ENCODE data around the gene KMT2D. TPM values are rescaled to one million over a fixed set of nuclear protein-coding genes. Genes with fewer than 3 reads are reported as not detected.

KMT2D gene, protein sequence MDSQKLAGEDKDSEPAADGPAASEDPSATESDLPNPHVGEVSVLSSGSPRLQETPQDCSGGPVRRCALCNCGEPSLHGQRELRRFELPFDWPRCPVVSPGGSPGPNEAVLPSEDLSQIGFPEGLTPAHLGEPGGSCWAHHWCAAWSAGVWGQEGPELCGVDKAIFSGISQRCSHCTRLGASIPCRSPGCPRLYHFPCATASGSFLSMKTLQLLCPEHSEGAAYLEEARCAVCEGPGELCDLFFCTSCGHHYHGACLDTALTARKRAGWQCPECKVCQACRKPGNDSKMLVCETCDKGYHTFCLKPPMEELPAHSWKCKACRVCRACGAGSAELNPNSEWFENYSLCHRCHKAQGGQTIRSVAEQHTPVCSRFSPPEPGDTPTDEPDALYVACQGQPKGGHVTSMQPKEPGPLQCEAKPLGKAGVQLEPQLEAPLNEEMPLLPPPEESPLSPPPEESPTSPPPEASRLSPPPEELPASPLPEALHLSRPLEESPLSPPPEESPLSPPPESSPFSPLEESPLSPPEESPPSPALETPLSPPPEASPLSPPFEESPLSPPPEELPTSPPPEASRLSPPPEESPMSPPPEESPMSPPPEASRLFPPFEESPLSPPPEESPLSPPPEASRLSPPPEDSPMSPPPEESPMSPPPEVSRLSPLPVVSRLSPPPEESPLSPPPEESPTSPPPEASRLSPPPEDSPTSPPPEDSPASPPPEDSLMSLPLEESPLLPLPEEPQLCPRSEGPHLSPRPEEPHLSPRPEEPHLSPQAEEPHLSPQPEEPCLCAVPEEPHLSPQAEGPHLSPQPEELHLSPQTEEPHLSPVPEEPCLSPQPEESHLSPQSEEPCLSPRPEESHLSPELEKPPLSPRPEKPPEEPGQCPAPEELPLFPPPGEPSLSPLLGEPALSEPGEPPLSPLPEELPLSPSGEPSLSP (N-terminal part only)
- 10 to 100 TPM; 44.1 to 47.4 TPM for total RNA-seq
- long read RNA-seq, partial matches to known transcripts: 0 of 6 reads
- long read RNA-seq, other reads (novel, unspliced or antisense): 6 of 6 reads

DNA sequence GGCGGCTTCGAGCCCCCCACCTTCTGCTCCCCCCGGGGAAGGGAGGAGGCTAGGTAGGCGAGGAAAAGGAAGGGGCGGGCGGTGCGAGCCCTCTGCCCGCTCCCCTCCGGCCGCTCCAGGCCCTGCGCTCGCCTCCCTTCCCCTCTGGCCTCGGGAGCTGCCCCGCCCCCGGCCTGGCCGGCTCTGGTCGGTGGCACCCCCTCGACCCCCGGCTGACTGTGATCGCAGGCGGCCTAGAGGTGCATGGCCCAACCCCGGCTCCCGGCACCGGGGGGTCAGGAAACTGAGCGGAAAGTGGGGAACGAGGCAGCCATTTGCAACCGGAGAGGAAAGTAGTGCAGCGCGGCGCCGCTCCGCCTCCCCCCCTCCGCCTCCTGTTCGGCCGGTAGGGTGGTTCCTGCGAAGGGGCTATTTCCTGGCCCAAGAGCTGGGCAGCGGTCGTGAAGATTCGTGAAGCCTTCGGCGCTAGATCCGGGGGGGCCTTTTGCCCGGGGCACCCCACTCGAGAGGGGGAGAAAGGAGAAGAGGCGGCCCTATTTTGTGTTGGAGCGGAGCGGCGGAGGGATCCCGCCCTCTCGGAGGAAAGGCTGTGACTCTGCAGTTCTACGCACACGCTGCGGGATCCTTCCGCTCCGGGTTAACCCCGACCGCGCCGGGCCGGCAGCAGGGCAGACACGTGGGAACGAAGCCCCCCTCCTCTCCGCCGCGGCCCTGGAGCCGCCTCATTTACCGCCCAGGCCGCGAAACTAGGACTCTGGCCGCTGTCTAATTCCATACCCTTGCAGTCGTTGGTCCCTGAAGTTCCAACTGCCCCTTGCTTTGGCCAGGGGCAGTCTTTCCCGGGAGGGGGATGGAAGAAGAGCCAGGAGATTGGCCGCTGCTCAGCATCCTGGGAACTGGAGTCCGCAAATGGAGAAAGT lies at the start of gene KMT2D:
Gene KMT2D (minus strand): TSS at position 558 of the 920 bp plus-strand sequence. CDS start 5,470 bp downstream, outside the sequence.
- ATAC-seq (peak; percentile 84 to 86), DNase-seq (peak; percentile 94)
- intact Hi-C loops (cut with DNase I): loop anchor here (5.0 to 10.0 kb wide), 2 partner anchors 64 to 177 kb away; no protein-coding TSS in a partner anchor

DNA sequence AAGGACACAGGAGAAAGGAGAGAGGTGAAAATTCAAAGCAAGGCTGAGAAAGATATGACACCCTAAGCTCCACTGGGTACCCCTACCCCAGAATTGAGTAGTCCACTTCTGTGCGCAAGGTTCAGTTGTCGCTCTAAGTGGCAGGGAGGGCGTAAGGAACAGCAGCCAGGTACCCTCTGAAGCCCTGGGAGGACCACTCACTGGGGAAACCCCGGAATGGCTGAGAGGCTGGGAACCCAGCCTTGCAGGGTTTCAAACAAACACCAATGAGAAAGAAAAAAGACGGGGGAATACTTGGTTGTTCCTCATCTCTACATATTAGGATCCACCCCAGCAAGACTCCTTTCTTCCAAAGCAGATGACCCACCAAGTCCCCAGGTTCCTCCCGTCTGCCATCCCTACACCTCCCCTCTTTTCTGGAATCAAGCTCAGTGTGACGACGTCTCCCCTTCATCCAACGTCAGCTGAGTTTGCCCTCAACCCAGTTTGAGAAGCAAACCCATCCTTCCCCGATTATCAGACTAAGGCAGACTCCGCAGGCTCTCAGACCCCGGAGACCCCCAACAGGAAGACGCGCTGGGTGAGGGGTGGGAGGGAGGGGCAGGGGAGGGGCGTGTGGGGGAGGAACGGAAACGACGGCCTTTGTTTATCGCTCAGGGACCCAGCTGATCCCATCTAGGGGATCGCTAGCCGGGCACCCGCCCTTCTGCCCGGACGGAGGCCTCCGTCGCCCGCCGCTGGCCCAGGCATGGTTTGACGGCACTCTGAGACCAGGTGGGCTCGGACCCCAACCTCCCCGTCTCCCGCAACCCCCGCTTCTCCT lies 49.3 kb upstream of the KMT2D start:
- no peak for DNase-seq
- intact Hi-C loops (cut with DNase I): no loop called here
- peak; percentile 16 to 19 for ATAC-seq

DNA sequence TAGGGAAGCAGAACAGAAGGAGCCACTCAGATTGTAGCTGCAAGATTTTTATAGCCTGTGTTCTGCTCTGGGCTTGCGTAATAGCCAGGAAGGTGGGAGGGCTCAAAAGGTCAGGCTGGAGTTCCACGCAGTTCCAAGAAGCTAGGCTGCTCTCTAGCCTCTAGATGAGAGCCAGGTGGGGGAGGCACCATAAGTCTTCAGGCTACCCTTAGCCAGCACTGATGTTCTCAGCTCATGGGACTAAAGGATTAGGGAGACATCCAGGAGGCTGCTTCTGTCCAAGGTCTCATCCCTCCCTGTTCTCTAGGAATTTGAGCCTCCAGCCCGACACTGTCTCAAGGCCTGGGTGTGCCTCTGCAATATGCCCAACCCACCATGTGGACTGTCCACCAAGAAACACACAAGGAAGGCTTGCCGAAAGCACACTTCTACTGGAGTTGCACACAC lies 48.4 kb upstream of the KMT2D start:
- DNase-seq (peak; percentile 68), ATAC-seq (peak; percentile 16 to 50)
- intact Hi-C loops (cut with DNase I): no loop called here

DNA sequence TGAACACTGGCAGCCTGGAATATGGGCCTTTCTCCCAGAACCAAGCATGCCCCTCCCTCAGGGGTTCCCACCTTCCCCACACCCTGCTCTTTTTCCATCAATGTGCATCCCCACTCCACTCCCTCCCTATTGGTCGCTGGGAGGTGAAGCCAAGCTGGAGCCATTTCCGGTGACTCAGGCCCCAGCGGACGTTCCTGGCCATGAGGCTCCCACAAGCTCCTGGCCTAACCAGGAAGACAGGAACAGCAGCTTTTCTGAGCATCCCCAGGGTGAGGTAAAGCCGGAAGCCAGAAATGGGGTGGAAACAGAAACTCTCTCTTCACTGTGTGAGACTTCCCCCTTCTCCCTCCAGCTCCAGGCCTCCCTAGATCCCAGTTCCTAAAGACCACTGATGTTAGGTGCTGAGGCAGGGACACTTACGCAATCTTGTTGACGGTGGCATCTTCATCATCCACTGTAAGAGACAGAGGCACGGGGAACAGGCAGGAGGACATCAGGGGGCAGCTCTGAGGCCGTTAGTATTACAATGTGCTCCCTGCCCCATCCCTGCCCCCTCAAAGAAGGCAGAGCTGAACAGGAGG lies 45.0 kb upstream of the KMT2D start:
- intact Hi-C loops (cut with DNase I): no loop called here
- no peak for DNase-seq
- peak in 1 of 2 donors; percentile 7 for ATAC-seq

DNA sequence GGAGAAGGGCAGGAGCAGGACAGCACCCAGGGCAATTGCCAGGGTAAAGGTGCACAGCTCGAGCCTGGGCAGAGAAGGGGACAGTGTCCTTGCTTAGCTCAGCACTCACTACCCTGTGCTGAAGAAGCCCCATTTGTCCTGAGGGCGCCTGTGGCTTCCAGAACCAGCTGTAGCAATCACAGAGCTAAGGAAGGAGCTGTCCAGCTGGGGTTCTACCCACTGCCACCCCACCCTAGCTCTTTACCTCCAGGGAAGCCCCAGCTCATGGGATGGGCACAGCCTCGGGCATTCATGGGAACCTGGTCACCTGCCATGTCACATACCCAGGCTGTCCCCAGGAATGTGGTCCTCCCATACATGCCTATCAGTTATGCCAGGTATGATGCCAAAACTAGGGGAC lies 44.2 kb upstream of the KMT2D start:
- no peak for ATAC-seq
- intact Hi-C loops (cut with DNase I): no loop called here

DNA sequence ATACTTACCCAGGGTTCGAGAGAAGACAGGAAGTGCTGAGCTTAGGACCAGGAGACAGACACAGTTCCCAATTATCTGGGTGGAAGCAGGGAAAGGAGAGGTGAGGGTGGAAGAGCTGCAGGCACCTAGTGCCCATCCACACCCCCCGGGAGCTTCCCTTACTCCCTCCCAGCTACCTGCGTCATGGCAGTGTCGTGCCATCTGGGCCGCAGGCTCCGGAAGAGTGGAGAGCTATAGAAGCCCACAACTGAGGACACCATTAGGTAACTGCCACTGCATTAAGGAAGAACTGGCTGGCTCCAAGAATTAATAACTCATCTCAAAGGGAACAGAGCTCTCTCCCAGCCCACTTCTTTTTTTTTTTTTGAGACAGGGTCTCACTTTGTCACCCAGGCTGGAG lies 39.8 kb upstream of the KMT2D start:
- intact Hi-C loops (cut with DNase I): no loop called here

More for the DNA sequence above, 44.2 kb upstream of the KMT2D start:
- DNase-seq: no peak

DNA sequence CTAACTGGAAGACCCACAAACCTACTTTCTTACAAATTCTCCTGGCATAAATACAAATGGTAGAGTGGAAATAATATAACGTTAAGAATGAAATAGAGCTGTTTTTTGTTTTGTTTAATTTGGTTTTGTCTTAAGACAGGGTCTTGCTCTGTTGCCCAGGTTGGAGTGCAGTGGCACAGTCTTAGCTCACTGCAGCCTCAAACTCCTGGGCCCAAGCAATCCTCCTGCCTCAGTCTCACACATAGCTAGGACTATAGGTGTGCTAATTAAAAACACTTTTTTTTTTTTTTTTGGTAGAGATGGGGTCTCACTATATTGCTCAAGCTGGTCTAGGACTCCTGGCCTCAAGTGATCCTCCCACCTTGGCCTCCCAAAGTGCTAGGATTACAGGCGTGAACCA lies 38.1 kb upstream of the KMT2D start:
- no peak for DNase-seq
- ATAC-seq: no peak
- intact Hi-C loops (cut with DNase I): no loop called here

More for the DNA sequence above, 39.8 kb upstream of the KMT2D start:
- DNase-seq (no peak), ATAC-seq (no peak)

DNA sequence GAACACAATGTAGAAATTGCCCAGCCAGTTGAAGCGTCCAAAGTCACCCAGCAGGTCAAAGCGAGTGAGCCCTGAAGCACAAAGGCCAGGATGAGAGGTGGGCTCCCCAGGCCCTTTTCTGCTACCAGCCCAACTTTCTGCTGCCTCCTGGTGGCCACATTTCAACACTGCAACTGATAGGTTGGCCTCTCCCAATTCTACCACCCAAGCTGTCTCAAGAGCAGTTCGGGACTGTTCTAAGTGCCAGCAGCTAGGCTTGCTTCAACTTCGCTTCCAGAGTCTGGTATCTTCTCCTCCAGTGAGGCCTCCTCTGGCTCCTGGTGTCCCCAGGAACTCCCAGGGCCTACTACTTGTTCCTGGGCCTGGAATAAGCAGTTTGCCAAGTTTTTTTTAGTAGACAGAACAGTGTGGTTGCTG lies 37.4 kb upstream of the KMT2D start:
- intact Hi-C loops (cut with DNase I): no loop called here
- DNase-seq (no peak), ATAC-seq (peak in 1 of 2 donors; percentile 11)

DNA sequence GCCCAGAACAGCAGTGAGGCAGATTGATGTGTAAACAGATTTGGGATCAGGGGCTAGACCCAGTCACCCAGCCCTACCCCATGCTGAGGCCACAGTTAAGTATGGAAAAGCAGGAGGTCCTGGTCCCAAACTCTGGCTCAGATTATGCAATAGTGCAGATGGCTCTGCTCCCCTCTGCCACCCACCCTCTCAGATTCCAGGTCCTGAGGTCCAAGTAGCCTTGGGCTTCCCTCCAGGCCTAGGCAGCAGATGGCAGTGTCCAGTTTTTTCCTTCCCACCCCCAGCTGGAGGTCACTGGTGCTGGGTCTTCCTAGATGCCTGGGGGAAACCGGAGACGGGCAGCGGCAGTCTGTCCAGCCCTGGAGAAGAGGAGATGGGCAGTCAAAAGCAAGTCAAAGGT lies 36.8 kb upstream of the KMT2D start:
- no peak for DNase-seq
- intact Hi-C loops (cut with DNase I): no loop called here
- ATAC-seq: no peak

DNA sequence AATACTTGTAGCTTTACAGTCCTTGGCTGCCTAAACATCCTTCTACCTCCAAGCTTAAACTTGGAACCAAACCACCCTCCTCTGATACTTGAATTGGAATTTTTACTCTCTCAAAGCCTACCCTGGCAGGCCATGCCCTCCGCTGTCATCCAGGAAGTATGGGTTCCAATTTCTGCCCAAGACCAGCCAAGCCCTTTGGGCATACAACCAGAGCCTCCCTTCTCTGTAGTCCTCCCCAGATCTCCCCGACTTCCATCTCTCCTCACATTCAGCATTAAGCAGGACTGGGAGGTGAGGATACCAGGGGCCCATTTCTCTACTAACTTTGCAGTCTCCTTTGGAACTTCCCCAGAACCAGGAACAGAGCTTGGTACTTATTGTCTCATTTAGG lies 34.4 kb upstream of the KMT2D start:
- no peak for ATAC-seq
- intact Hi-C loops (cut with DNase I): no loop called here
- DNase-seq: no peak

DNA sequence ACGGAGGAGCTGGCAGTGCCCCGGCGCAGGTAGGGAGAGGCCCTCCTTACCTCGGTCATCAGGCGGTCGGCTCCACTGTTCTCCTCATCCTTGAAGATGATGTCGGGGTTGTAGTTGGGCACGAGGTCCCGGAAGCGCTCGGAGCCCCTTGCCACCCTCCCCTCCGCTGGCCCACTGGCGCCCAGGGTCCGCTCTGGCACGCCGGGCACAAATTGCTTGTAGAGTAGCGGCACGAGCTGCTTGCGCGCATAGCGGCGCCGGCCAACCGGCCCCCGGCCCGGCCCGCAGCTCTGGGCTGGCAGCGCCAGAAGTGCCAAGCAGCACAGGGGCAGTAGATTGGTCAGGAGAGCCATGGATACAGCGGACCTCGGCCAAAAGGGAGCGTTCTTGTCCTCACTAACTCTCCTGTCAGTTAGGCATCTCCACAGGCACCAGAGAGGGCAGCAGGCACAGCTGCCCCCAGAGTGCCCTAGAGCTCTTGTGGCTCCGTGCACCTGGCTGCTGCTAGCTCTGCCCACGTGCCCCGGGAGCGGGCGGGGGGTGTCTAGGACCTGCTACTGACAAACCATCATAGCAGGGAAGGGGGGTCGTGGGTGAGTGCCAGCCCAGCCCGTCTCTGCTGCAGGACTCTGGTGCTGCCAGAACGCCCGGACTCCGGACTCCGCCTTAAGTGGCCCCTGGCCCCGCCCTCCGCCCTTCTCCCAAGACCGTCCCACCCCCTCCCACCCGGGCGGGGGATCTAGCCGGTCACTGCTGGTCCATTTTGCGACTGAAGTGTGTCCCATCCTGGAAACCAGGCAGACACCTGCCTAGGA lies 33.8 kb upstream of the KMT2D start, which contains the start of gene DHH:
Gene DHH (minus strand): TSS at position 642 of the 815 bp plus-strand sequence. CDS start 289 bp downstream, at position 353.
- DNase-seq (peak; percentile 67), ATAC-seq (peak; percentile 9 to 40)
- intact Hi-C loops (cut with DNase I): no loop called here

DNA sequence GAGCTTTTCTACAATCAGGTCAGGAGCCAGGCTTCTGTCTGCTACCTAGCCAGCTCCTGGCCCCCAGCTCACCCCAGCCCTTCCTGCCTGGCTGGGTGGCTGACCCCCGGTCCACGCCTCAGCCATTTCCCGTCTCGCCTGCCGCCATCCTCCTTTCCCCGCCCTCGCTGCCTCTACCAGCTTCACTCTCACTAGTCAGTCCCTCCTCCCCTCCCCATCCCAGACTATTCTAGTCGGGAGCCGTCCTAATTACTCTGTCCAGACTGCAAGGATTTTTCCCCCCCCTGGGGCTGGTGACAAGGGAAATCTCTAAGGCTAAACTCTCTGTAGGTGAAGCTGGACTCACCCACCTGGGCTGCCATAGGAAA lies 33.2 kb upstream of the KMT2D start:
- intact Hi-C loops (cut with DNase I): no loop called here
- peak in 1 of 2 donors; percentile 18 for ATAC-seq

DNA sequence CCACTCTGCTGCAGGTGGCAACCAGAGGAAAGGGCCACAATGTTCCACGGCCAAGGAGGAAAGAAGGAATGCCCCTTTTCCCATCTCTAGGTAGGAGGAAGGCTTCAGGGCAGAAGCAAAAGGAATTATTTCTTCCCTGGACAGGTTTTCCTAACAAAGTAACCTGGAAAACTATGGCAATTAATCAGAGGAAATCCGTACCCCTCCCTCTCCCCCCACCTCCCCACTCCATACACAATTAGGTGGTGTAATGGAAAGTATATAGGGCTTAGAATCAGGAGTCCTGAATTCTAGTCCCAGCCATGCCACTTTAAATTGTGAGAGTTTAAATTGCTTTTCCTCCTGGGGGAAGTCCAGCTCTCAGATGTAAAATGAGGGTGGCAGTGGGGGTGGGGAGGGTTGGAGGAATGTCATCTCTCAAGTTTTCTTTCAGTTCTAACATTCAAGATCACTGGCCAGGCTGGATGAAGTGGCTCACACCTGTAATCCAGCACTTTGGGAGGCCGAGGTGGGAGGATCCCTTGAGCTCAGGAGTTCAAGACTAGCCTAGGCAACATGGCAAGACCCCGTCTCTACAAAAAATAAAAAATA lies 32.3 kb upstream of the KMT2D start:
- no peak for ATAC-seq
- intact Hi-C loops (cut with DNase I): no loop called here
- no peak for DNase-seq

More for the DNA sequence above, 33.2 kb upstream of the KMT2D start:
- DNase-seq: peak; percentile 52

DNA sequence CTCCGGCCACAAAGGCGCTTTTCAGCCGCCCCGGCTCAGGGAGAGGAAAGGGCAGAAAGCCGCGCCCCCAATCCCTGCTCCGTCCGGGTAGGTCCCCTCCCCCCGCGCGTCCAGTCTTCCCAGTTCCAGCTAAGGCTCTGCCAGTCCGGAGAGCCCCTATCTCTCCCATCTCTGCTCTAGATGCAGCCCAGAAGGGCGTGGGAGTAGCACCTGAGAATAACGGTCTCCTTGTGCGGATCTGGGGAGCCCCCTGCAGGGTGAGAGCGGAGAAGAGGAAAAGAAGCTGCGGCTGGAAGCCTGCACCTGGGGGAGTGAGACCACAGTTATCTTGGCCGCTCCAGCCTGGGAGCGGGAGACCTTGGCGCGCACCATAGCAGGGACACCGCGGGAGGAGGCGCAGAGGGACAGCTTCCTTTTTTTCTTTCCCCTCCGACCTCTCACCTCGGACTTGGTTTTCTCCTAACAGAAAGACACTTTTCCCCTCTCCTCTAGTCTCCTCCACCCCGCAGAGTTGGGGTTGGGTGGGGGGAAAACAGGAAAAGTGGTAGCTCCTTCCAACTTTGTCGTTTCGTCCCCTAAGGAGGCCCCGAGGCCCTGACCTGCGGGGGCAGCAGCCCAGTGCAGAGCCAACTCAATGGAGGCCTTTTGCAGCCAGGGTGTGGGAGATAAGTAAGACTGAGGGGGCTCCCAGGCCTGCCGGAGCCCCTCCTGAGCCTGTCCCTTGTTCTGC lies 31.7 kb upstream of the KMT2D start:
- intact Hi-C loops (cut with DNase I): no loop called here
- peak in 1 of 2 donors; percentile 9 for ATAC-seq
- peak; percentile 67 for DNase-seq

DNA sequence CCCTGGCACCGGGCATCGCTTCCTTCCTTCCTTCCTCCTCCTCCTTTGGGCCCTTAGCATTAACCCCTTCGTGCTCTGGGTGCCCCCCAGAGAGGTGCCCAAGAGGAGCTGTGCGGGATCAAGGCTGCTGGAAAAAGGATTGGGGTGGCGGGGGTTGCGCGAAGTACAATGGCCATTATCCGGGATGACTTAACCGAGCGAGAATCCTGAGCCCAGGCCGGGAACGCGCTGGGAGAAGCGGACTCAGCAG lies 31.2 kb upstream of the KMT2D start:
- ATAC-seq (no peak), DNase-seq (no peak)
- intact Hi-C loops (cut with DNase I): no loop called here

Measured in left cardiac atrium (tissue), 4 donors.